Measurements from ENCODE around the gene NOP10.

The NOP10 gene

DNA sequence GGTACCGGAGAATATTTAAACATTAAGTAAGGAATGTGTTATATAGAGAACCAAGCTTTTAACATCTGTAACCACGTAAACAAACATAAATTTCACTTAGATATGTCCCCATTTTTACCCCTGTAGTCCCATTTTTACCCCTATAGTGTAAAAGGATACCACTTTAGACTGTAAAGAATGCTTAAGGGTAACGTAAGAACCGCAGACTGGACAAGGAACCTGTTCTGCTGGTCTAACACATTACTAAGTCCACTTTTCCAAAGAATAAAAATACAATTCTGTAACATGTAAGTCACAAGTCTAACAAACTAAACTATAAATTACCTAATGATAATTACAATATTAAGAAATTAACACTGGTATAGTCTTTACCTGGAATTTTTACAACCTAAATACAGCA lies 8.3 kb downstream of the NOP10 start:
- in situ Hi-C loops (cut with MboI; ENCODE audit: low sequenced_read_pairs), result no loop called here

DNA sequence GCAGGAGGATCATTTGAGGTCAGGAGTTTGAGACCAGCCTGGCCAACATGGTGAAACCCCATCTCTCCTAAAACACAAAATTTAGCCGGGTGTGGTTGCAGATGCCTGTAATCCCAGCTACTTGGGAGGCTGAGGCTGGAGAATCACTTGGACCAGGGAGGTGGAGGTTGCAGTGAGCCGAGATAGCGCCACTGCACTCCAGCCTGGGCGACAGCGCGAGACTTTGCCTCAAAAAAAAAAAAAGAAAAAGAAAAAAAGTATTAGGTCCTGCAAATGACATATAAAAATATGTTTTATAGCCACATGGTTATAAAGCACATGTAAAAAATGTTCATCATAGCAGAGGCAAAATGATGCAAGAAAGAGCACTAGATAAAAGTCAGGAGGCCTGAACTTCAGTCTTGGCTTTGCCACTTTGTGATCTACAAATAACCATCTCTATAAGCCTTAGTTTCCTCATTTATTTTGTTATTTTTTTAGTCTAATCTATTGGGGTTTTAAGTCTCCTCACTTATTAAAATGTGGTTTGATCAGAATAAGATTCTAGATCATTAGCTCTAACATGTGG lies 10.3 kb downstream of the NOP10 start:
- in situ Hi-C loops (cut with MboI; ENCODE audit: low sequenced_read_pairs), result no loop called here

DNA sequence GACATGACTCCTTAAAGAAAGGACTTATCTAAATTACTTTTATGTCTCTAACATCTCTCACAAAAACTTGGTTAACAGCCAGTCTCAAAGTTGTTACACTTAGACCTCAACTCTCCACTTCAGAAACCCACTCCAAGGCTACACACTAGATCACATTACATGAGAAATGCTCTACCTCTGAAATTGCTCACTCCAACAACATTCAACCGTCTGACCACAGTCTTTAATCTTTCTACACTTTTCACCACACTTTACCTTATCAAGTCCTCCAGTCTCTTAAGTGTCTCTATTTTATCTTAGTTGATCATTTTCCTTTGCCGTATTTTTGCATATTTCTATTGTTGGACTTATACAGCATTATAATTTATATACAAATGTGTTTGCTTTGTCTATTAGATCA lies 11.1 kb downstream of the NOP10 start:
- in situ Hi-C loops (cut with MboI; ENCODE audit: low sequenced_read_pairs), result no loop called here

- in situ Hi-C loops (cut with MboI; ENCODE audit: low sequenced_read_pairs), result no loop called here
These were observed 12.7 kb downstream of the NOP10 start for GRCh38 chr15:34330279-34330678.

- in situ Hi-C loops (cut with MboI; ENCODE audit: low sequenced_read_pairs), result no loop called here
These were observed 13.9 kb downstream of the NOP10 start for GRCh38 chr15:34329006-34329405.

DNA sequence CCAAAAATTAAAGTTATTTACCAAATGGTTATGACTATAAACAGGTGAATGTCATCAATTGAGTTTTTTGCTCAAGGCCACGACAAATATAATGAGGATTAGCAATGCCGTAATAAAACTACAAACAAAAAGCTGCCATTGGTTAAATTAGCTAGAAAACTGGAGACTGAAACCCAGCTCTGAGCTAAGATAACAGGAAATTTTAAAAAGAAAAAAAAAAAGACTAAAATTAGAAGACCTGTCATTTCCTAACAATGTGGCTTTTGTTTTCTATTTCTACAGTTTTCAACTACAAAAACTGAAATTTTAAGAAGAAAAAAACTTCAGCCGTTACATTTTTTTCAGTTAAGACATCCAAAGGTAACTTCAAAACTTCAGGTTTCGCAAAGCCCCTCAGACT lies 15.0 kb downstream of the NOP10 start:
- in situ Hi-C loops (cut with MboI; ENCODE audit: low sequenced_read_pairs), result no loop called here

DNA sequence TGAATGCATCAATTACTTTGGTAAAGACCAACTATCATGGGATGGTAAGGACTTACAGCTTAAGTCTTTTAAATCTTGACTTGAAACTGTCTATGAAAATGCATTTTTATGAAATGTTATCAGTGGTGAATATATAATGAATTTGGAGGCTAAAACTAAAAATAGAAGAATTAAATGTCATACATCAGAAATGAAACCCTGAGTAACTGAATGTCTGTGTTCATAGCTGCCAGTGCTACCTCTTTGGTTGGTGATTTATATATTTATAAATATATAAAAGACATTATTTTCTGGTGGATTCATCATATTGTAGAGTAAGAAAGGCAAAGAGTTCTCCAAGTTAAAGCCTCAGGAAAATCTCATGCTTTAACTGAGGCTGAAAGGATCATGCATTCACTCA lies 17.6 kb downstream of the NOP10 start:
- in situ Hi-C loops (cut with MboI; ENCODE audit: low sequenced_read_pairs), result no loop called here

- in situ Hi-C loops (cut with MboI; ENCODE audit: low sequenced_read_pairs), result no loop called here
These were observed 18.0 kb downstream of the NOP10 start for GRCh38 chr15:34324933-34325332.

DNA sequence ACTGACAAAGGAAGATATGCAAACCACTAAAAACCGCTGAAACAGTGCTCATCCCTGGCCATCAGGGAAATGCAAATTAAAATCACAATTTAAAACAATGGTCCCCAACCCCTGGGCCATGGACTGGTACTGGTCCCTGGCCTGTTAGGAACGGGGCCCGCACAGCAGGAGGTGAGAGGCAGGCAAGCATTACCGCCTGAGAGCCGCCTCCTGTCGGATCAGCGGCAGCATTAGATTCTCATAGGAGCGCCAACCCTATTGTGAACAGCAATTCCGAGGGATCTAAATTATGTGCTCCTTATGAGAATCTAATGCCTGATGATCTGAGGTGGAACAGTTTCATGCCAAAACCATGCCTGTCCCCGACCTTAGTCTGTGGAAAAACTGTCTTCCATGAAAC lies 19.7 kb downstream of the NOP10 start:
- in situ Hi-C loops (cut with MboI; ENCODE audit: low sequenced_read_pairs), result no loop called here

- in situ Hi-C loops (cut with MboI; ENCODE audit: low sequenced_read_pairs), result no loop called here
These were observed 24.5 kb downstream of the NOP10 start for GRCh38 chr15:34318277-34319079.

GRCh38 chr15:34314491-34315490 lies 28.1 kb downstream of the NOP10 start:
- in situ Hi-C loops (cut with MboI; ENCODE audit: low sequenced_read_pairs), result no loop called here

GRCh38 chr15:34311563-34311962 lies 31.4 kb downstream of the NOP10 start:
- in situ Hi-C loops (cut with MboI; ENCODE audit: low sequenced_read_pairs), result no loop called here

DNA sequence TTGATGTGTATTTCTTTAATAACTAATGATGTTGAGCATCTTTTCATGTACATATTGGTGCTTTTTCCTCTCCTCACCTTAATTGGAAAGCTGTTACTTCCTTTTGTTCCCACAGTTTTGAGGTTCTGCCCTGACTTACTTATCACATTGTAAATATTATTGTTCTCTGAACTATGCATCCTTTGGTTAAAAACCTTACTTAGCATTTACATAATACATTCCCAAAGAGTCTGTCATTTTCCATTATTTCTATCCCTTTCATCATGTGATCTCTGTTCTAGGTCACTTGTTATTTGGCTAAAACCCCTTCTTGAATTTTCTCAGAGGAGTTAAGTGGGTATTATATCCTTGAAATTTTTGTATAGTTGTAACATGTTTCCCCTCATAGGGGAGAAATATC lies 38.3 kb downstream of the NOP10 start:
- in situ Hi-C loops (cut with MboI; ENCODE audit: low sequenced_read_pairs), result no loop called here

GRCh38 chr15:34301058-34301457 lies 41.9 kb downstream of the NOP10 start:
- in situ Hi-C loops (cut with MboI; ENCODE audit: low sequenced_read_pairs), result no loop called here

DNA sequence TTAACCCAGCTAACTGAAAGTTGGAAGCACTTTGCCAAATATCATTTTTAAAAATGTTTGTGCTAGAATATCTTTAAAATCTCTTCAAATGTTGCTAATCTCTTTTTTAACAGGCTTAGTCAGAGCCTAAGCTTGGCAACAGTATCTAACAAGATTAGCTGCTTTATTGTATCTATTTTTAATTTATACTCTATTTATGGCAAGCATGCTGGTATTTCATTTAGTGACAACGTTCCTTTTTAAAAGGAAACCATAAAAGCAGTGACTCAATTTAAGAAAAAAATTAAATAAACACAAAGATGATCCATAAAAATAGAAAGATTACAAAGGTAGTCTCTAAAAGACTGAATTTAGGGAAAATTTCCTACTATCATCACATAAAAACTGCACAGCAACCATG lies 45.9 kb downstream of the NOP10 start:
- in situ Hi-C loops (cut with MboI; ENCODE audit: low sequenced_read_pairs), result no loop called here

DNA sequence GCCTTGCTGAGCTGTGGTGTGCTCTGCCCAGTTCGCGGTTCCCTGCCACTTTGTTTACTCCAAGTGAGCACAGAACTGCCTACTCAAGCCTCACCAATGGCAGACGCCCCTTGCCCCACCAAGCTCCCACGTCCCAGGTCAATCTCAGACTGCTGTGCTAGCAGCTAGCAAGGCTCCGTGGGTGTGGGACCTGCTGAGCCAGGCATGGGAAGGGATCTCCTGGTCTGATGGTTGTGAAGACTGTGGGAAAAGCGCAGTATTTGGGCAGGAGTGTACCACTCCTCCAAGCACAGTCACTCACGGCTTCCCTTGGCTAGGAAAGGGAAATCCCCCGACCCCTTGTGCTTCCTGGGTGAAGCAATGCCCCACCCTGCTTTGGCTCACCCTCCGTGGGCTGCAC lies 50.3 kb downstream of the NOP10 start:
- in situ Hi-C loops (cut with MboI; ENCODE audit: low sequenced_read_pairs), result no loop called here

Data from hTERT RPE-1 (cell line).